Mesenchymal stem cell (in vitro differentiated cells and primary cell): ENCODE results near the gene CDK14.
"Not testable (repeated sequence)": the region's sequence is repeated elsewhere in the genome, so short reads cannot be mapped to it uniquely, and the experiment has no call there.

Source experiments
- DNase-seq: peaks from one replicate; pipeline ENCODE4 v3.0.0-alpha.2; 2013
- H2AFZ ChIP-seq: one replicate; pipeline ENCODE4 v1.6.1; 2013; ENCODE audit warnings: low read depth, mild to moderate bottlenecking, control low read depth, inconsistent platforms, low read length, moderate library complexity
- H2AK5ac ChIP-seq: 2 replicates; pipeline ENCODE4 v1.6.1; 2013; ENCODE audit warnings: low read length, moderate library complexity, mild to moderate bottlenecking, inconsistent platforms; ENCODE audit not compliant: severe bottlenecking
- H2BK120ac ChIP-seq: one replicate; pipeline ENCODE4 v1.6.1; 2013; ENCODE audit warnings: low read depth, mild to moderate bottlenecking, inconsistent platforms, low read length, moderate library complexity
- H2BK12ac ChIP-seq, 2 experiments: one replicate each; pipeline ENCODE4 v1.6.1; 2013; ENCODE audit warnings: inconsistent platforms in 2 of 2, low read length in 2 of 2, mild to moderate bottlenecking in 2 of 2, moderate library complexity in 2 of 2, control low read depth in 1 of 2
- H2BK15ac ChIP-seq: one replicate; pipeline ENCODE4 v1.6.1; 2013; ENCODE audit warnings: mild to moderate bottlenecking, low read depth, inconsistent platforms; ENCODE audit not compliant: poor library complexity, severe bottlenecking
- H2BK5ac ChIP-seq: 2 replicates; pipeline ENCODE4 v1.6.1; 2013; ENCODE audit warnings: low read depth, mild to moderate bottlenecking, low read length, control low read depth, inconsistent platforms; ENCODE audit not compliant: poor library complexity, severe bottlenecking
- H3K14ac ChIP-seq, 2 experiments: one replicate each; pipeline ENCODE4 v1.6.1; 2013; ENCODE audit warnings: inconsistent platforms in 2 of 2, low read length in 2 of 2, control low read depth in 1 of 2, mild to moderate bottlenecking in 1 of 2, moderate library complexity in 1 of 2
- H3K18ac ChIP-seq, 2 experiments: one replicate each; pipeline ENCODE4 v1.6.1; 2013; ENCODE audit warnings: inconsistent platforms in 2 of 2, low read length in 2 of 2, control low read depth in 1 of 2, low read depth in 1 of 2, mild to moderate bottlenecking in 1 of 2
- H3K23ac ChIP-seq, 2 experiments: one replicate each; pipeline ENCODE4 v1.6.1; 2013; ENCODE audit warnings: inconsistent platforms in 2 of 2, low read length in 2 of 2, mild to moderate bottlenecking in 2 of 2, moderate library complexity in 2 of 2, control low read depth in 1 of 2
- H3K27ac ChIP-seq: 2 replicates; pipeline ENCODE4 v1.5.1; 2013; ENCODE audit warnings: mild to moderate bottlenecking, moderate library complexity, low read length, control low read depth, inconsistent platforms; ENCODE audit not compliant: poor library complexity, severe bottlenecking
- H3K27me3 ChIP-seq, 2 experiments: 2 replicates each; pipeline versions ENCODE4 v1.6.1 to v1.7.0; 2013; ENCODE audit warnings: low read length in 2 of 2, mild to moderate bottlenecking in 2 of 2, moderate library complexity in 2 of 2, control low read depth in 1 of 2, inconsistent platforms in 1 of 2; ENCODE audit not compliant: control insufficient read depth in 1 of 2, insufficient read depth in 1 of 2
- H3K36me3 ChIP-seq, 2 experiments: 2 replicates each; pipeline versions ENCODE4 v1.6.1 to v1.7.0; 2013; ENCODE audit warnings: low read length in 2 of 2, control low read depth in 1 of 2, inconsistent platforms in 1 of 2, low read depth in 1 of 2, mild to moderate bottlenecking in 1 of 2; ENCODE audit not compliant: insufficient read depth in 2 of 2, control insufficient read depth in 1 of 2
- H3K4ac ChIP-seq, 2 experiments: one replicate each; pipeline ENCODE4 v1.6.1; 2013; ENCODE audit warnings: inconsistent platforms in 2 of 2, low read length in 2 of 2, mild to moderate bottlenecking in 2 of 2, moderate library complexity in 2 of 2, control low read depth in 1 of 2, low read depth in 1 of 2
- H3K4me1 ChIP-seq: 2 replicates; pipeline ENCODE4 v1.6.1; 2013; ENCODE audit warnings: low read depth, low read length, control low read depth; ENCODE audit not compliant: control insufficient read depth, insufficient read depth
- H3K4me2 ChIP-seq: 2 replicates; pipeline ENCODE4 v1.6.1; 2013; ENCODE audit warnings: low read length, mild to moderate bottlenecking, inconsistent platforms; ENCODE audit not compliant: poor library complexity, severe bottlenecking
- H3K4me3 ChIP-seq, 2 experiments: 2 replicates each; pipeline versions ENCODE4 v1.5.1 to v1.7.0; 2013; ENCODE audit warnings: low read length in 2 of 2, mild to moderate bottlenecking in 2 of 2, control low read depth in 1 of 2, low read depth in 1 of 2; ENCODE audit not compliant: insufficient read depth in 1 of 2
- H3K79me1 ChIP-seq: replicated peaks from 2 replicates; pipeline ENCODE4 v1.6.1; 2013; ENCODE audit warnings: mild to moderate bottlenecking, control low read depth, low read length, inconsistent platforms; ENCODE audit not compliant: poor library complexity, severe bottlenecking
- H3K9ac ChIP-seq: 2 replicates; pipeline ENCODE4 v1.7.0; 2013; ENCODE audit warnings: mild to moderate bottlenecking, low read length, moderate library complexity
- H3K9me3 ChIP-seq: 2 replicates; pipeline ENCODE4 v1.7.0; 2013; ENCODE audit warnings: mild to moderate bottlenecking, low read length; ENCODE audit not compliant: control insufficient read depth
- H4K8ac ChIP-seq: one replicate; pipeline ENCODE4 v1.6.1; 2013; ENCODE audit warnings: inconsistent platforms, mild to moderate bottlenecking, low read length, moderate library complexity
- H4K91ac ChIP-seq: one replicate; pipeline ENCODE4 v1.6.1; 2013; ENCODE audit warnings: mild to moderate bottlenecking, low read length, inconsistent platforms
- WGBS: methylation state at CpG from one replicate; pipeline ENCODE4 v1.1.7; 2013; ENCODE audit warnings: mixed read lengths; 5-methylcytosine and 5-hydroxymethylcytosine counted together

Gene CDK14

GRCh38 chr7:90789736-90790306 is 193.7 kb downstream of the CDK14 start:
- no peak overlapping the region for H2BK5ac ChIP-seq
- no peak overlapping the region for H3K9ac ChIP-seq
- H3K23ac ChIP-seq: no peak overlapping the region
- no CpG with 5 or more reads among the region's 1 CpG for WGBS
- no peak overlapping the region for H2BK120ac ChIP-seq
- peaks cover 0 to 18% of the 10 kb centered on the region in 2 experiments for H3K36me3 ChIP-seq
- H3K4me3 ChIP-seq: no peak overlapping the region
- H3K9me3 ChIP-seq: peaks cover 3% of the 10 kb centered on the region
- H3K4me2 ChIP-seq: no peak overlapping the region
- H2AK5ac ChIP-seq: no peak overlapping the region
- H2AFZ ChIP-seq: no peak overlapping the region
- H3K27me3 ChIP-seq: no peaks in the 10 kb centered on the region
- no peak overlapping the region for H3K14ac ChIP-seq
- no peak for DNase-seq
- H3K4me1 ChIP-seq: no peaks in the 10 kb centered on the region
- H3K79me1 ChIP-seq: peaks cover 6% of the 10 kb centered on the region
- H3K4ac ChIP-seq: no peak overlapping the region
- H3K27ac ChIP-seq: no peak overlapping the region
- no peak overlapping the region for H4K8ac ChIP-seq
- no peak overlapping the region for H4K91ac ChIP-seq
- no peak overlapping the region for H2BK15ac ChIP-seq
- H2BK12ac ChIP-seq: no peak overlapping the region
- no peak overlapping the region for H3K18ac ChIP-seq

GRCh38 chr7:90791596-90791995 is 195.5 kb downstream of the CDK14 start:
- no peak overlapping the region for H3K4ac ChIP-seq
- H3K4me1 ChIP-seq: no peaks in the 10 kb centered on the region
- no peak overlapping the region for H2BK15ac ChIP-seq
- no peak overlapping the region for H4K8ac ChIP-seq
- no peak overlapping the region for H3K27ac ChIP-seq
- H3K18ac ChIP-seq: no peak overlapping the region
- no peak overlapping the region for H3K4me3 ChIP-seq
- H2AK5ac ChIP-seq: no peak overlapping the region
- H3K36me3 ChIP-seq: peaks cover 0 to 18% of the 10 kb centered on the region in 2 experiments
- WGBS: 62% methylated on average over 3 of the region's 3 CpGs
- no peak overlapping the region for H2BK5ac ChIP-seq
- no peak overlapping the region for H2BK120ac ChIP-seq
- no peaks in the 10 kb centered on the region for H3K27me3 ChIP-seq
- no peak overlapping the region for H3K23ac ChIP-seq
- H3K14ac ChIP-seq: no peak overlapping the region
- DNase-seq: no peak
- H4K91ac ChIP-seq: no peak overlapping the region
- no peak overlapping the region for H2AFZ ChIP-seq
- H3K9me3 ChIP-seq: peaks cover 3% of the 10 kb centered on the region
- H3K4me2 ChIP-seq: no peak overlapping the region
- H2BK12ac ChIP-seq: no peak overlapping the region
- H3K9ac ChIP-seq: no peak overlapping the region
- H3K79me1 ChIP-seq: peaks cover 8% of the 10 kb centered on the region

- Histone ChIP-seq H3K4me2 (no peak overlapping the region), H3K14ac (no peak overlapping the region), H3K36me3 (peaks cover 0 to 18% of the 10 kb centered on the region in 2 experiments), H3K27ac (no peak overlapping the region), H3K9ac (no peak overlapping the region), H4K91ac (no peak overlapping the region), H3K79me1 (peaks cover 11% of the 10 kb centered on the region), H2BK15ac (no peak overlapping the region), H3K18ac (no peak overlapping the region), H3K9me3 (peaks cover 3% of the 10 kb centered on the region), H3K4me3 (no peak overlapping the region), H2AK5ac (no peak overlapping the region), H3K4ac (no peak overlapping the region), H2BK5ac (no peak overlapping the region), H3K23ac (no peak overlapping the region), H2BK12ac (no peak overlapping the region), H4K8ac (no peak overlapping the region), H2BK120ac (no peak overlapping the region), H2AFZ (no peak overlapping the region), H3K27me3 (no peaks in the 10 kb centered on the region), H3K4me1 (no peaks in the 10 kb centered on the region)
- DNase-seq: no peak
- 89% methylated on average over 1 of the region's 1 CpG for WGBS
Observed at GRCh38 chr7:90792301-90792700, 196.2 kb downstream of the CDK14 start.

- not testable (repeated sequence) for H3K79me1 ChIP-seq, H2AK5ac ChIP-seq, H4K8ac ChIP-seq, H2BK15ac ChIP-seq, DNase-seq, H3K9ac ChIP-seq, H3K18ac ChIP-seq, H3K9me3 ChIP-seq, H2BK120ac ChIP-seq, H4K91ac ChIP-seq, H3K27ac ChIP-seq, H3K27me3 ChIP-seq, H3K23ac ChIP-seq, H3K4me2 ChIP-seq, H3K14ac ChIP-seq, H2BK5ac ChIP-seq, H2BK12ac ChIP-seq, H3K4me3 ChIP-seq, H3K4me1 ChIP-seq, H2AFZ ChIP-seq, H3K4ac ChIP-seq
- 98% methylated on average over 11 of the region's 12 CpGs for WGBS
- H3K36me3 ChIP-seq: peaks cover 0 to 18% of the 10 kb centered on the region in 2 experiments
Observed at GRCh38 chr7:90794234-90794633, 198.1 kb downstream of the CDK14 start.
